GM19463 (cell line): ENCODE results near the gene FLT3.
A peak's percentile ranks its signal among the peaks of the same experiment; 100 is the strongest.
"Not testable (repeated sequence)": the region's sequence is repeated elsewhere in the genome, so short reads cannot be mapped to it uniquely, and the experiment has no call there.

Experiments
- ATAC-seq: cut with Tn5 transposase; IDR thresholded peaks from one replicate; pipeline ENCODE4 v1.9.1; 2021; ENCODE audit warnings: mild to moderate bottlenecking, moderate library complexity; ENCODE audit not compliant: unreplicated experiment

FLT3 gene

GRCh38 chr13:28100150-28101121 lies at the start of gene FLT3:
Gene FLT3 (minus strand): TSS chr13:28100576. CDS start chr13:28100510, 66 bp downstream.
- peak; percentile 77 for ATAC-seq

- ATAC-seq = no peak
These were observed 47.1 kb upstream of the FLT3 start for GRCh38 chr13:28147495-28147894.

GRCh38 chr13:28145049-28145448 lies 44.7 kb upstream of the FLT3 start:
- no peak for ATAC-seq

- ATAC-seq = not testable (repeated sequence)
These were observed 41.2 kb upstream of the FLT3 start for GRCh38 chr13:28141542-28141941.

GRCh38 chr13:28140433-28141125 lies 40.2 kb upstream of the FLT3 start:
- ATAC-seq = no peak

- peak; percentile 58 for ATAC-seq
These were observed 38.5 kb upstream of the FLT3 start for GRCh38 chr13:28138756-28139470.

GRCh38 chr13:28138012-28138755 lies 37.8 kb upstream of the FLT3 start, which contains the start of gene PAN3:
Gene PAN3 (plus strand): TSS chr13:28138545. CDS start chr13:28138658, 113 bp downstream.
- ATAC-seq = peak; percentile 55

- no peak for ATAC-seq
These were observed 37.2 kb upstream of the FLT3 start for GRCh38 chr13:28137596-28137995.

GRCh38 chr13:28136916-28137315 lies 36.5 kb upstream of the FLT3 start:
- ATAC-seq = no peak

- ATAC-seq = no peak
These were observed 31.3 kb upstream of the FLT3 start for GRCh38 chr13:28131646-28132045.

GRCh38 chr13:28129911-28130693 lies 29.7 kb upstream of the FLT3 start:
- no peak for ATAC-seq

- no peak for ATAC-seq
These were observed 28.6 kb upstream of the FLT3 start for GRCh38 chr13:28128926-28129325.

GRCh38 chr13:28128030-28128429 lies 27.7 kb upstream of the FLT3 start:
- ATAC-seq = no peak

- no peak for ATAC-seq
These were observed 20.8 kb upstream of the FLT3 start for GRCh38 chr13:28121224-28121623.

GRCh38 chr13:28120317-28120716 lies 19.9 kb upstream of the FLT3 start:
- ATAC-seq = no peak

GRCh38 chr13:28117689-28118377 lies 17.5 kb upstream of the FLT3 start:
- ATAC-seq = no peak

- ATAC-seq = no peak
These were observed 16.4 kb upstream of the FLT3 start for GRCh38 chr13:28116736-28117135.

- ATAC-seq = no peak
These were observed 10.0 kb upstream of the FLT3 start for GRCh38 chr13:28110414-28110813.

- ATAC-seq = no peak
These were observed 6.6 kb upstream of the FLT3 start for GRCh38 chr13:28106976-28107375.
